HG03025 (cell line): Measurements from ENCODE around the gene LAMC2.
"Not testable (repeated sequence)": the region's sequence is repeated elsewhere in the genome, so short reads cannot be mapped to it uniquely, and the experiment has no call there.

Experiments used
- ATAC-seq: cut with Tn5 transposase; IDR thresholded peaks from one replicate; pipeline ENCODE4 v1.9.1; 2021; ENCODE audit warnings: mild to moderate bottlenecking, moderate library complexity; ENCODE audit not compliant: unreplicated experiment, low FRiP score

The LAMC2 gene

GRCh38 chr1:183235503-183235902 is 49.4 kb downstream of the LAMC2 start:
- no peak for ATAC-seq

GRCh38 chr1:183236158-183236725 is 50.2 kb downstream of the LAMC2 start:
- ATAC-seq: no peak

GRCh38 chr1:183237046-183237445 is 51.0 kb downstream of the LAMC2 start:
- no peak for ATAC-seq

DNA sequence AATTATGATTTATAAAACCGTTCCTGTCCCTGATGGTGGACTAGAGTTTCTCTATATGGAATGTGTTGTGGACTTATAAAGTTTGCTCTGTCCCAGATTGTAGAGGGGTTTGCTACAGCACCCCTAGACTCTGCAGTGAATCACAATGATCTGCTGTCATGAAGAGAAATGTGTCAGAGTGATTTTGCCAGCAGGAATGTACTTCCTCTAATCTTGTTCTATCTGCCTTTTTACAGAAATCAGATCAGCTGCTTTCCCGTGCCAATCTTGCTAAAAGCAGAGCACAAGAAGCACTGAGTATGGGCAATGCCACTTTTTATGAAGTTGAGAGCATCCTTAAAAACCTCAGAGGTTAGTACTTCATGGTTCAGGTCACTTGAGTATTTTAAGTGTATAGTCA is 52.0 kb downstream of the LAMC2 start:
- no peak for ATAC-seq

DNA sequence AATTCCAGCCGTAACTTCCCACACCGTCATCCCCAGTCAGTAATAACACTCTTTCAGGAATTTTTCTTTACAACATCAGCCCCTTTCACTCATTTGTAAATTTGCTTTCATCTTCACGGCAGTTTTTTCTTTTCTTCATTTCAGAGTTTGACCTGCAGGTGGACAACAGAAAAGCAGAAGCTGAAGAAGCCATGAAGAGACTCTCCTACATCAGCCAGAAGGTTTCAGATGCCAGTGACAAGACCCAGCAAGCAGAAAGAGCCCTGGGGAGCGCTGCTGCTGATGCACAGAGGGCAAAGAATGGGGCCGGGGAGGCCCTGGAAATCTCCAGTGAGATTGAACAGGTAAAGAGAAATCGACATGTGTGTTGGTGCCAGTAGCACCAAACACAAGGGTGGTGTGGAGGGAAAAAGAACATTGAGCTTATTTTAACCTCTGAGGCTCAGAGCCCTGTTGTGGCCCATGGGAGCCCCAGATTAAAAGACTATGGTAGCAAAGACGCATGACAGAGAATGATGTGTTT is 53.2 kb downstream of the LAMC2 start:
- no peak for ATAC-seq

- ATAC-seq: no peak
Observed at GRCh38 chr1:183239793-183240525, 53.9 kb downstream of the LAMC2 start.

DNA sequence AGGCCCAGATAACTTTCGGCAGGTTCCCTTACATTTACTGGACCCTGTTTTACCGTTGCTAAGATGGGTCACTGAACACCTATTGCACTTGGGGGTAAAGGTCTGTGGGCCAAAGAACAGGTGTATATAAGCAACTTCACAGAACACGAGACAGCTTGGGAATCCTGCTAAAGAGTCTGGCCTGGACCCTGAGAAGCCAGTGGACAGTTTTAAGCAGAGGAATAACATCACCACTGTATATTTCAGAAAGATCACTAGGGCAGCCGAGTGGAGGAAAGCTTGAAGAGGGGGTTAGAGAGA is 54.4 kb downstream of the LAMC2 start:
- no peak for ATAC-seq

DNA sequence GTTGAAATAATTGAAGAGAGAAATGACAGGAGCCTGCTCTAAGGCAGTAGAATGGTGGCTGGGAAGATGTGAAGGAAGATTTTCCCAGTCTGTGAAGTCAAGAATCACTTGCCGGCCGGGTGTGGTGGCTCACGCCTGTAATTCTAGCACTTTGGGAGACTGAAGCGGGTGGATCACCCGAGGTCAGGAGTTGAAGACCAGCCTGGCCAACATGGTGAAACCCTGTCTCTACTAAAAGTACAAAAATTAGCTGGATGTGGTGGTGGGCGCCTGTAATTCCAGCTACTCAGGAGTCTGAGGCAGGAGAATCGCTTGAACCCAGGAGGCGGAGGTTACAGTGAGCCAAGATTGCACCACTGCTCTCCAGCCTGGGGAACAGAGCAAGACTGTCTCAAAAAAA is 54.8 kb downstream of the LAMC2 start:
- not testable (repeated sequence) for ATAC-seq

DNA sequence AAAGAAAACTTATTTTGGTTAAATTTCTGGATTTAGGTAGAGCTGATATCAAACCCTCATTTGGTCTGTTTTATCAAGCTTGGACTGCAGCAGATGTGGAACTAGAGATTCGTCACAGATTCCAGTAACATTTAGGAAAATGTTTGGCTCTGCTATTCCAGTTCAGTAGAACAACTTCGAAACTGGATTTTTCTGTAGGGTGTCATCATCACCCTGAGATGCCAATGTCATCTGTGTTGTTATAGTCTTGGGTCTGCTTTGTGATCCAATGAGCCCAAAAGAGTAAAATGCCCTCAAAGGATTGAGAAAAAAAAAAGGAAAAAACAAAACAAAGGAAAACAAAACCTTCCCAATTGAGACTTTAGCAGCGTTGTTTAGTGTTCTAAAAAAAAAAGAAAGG is 55.4 kb downstream of the LAMC2 start:
- ATAC-seq: no peak

DNA sequence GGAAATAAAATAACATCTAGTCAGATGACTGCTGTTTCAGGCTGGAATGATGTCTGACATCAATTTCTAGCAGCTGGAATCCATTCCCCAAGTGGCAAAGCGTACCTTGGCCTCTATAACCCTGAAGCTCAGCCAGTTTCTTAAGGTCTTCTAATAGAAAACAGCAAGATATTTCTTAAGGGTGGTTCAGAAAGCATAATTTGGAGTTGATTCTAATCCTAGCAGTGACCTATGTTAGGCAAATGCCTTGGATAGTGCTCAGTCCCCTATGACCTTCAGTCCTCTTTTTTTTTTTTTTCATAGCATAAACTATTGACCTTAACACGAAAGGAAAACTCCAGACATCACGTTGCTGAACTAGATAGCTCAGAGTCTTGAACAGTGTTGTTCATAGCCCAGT is 56.5 kb downstream of the LAMC2 start:
- ATAC-seq: no peak

GRCh38 chr1:183243161-183244050 is 57.3 kb downstream of the LAMC2 start:
- no peak for ATAC-seq

DNA sequence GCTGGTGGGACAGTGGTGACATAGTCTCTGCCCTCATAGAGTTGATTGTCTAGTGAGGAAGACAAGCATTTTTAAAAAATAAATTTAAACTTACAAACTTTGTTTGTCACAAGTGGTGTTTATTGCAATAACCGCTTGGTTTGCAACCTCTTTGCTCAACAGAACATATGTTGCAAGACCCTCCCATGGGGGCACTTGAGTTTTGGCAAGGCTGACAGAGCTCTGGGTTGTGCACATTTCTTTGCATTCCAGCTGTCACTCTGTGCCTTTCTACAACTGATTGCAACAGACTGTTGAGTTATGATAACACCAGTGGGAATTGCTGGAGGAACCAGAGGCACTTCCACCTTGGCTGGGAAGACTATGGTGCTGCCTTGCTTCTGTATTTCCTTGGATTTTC is 58.4 kb downstream of the LAMC2 start:
- ATAC-seq: no peak

GRCh38 chr1:183245357-183245756 is 59.3 kb downstream of the LAMC2 start:
- ATAC-seq: no peak

DNA sequence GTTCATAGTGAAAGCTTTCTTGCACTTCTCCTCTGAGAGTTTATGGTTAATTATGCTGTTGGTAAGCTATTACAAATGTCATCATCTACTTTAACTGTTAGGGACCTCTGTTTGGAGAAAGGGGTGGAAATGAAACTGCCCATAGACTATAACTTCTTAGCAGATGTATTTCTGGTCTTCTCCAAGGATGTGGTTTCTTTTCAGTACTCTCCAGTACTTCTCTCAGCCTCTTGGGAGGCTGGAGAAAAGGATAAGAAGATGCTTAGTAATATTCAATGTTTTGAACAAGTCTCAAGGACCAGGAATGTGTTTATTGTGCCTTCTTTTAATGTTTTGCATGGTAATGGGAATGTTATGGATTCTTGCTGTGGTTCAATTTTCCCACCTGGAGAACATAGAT is 60.4 kb downstream of the LAMC2 start:
- no peak for ATAC-seq

DNA sequence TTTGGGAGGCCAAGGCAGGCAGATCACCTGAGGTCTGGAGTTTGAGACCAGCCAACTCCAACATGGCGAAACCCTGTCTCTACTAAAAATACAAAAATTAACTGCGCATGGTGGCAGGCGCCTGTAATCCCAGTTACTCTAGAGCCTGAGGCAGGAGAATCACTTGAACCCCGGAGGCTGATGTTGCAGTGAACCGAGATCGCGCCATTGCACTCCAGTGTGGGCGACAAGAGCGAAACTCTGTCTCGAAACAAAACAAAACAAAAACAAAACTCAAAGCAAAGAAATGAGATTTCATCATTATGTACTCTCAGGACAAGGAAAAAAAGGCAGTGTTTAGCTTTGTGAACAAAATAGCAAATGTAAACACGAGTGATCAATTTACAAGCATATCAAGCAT is 61.0 kb downstream of the LAMC2 start:
- no peak for ATAC-seq

GRCh38 chr1:183247484-183247883 is 61.4 kb downstream of the LAMC2 start:
- no peak for ATAC-seq

- ATAC-seq: no peak
Observed at GRCh38 chr1:183247931-183248330, 61.9 kb downstream of the LAMC2 start.

DNA sequence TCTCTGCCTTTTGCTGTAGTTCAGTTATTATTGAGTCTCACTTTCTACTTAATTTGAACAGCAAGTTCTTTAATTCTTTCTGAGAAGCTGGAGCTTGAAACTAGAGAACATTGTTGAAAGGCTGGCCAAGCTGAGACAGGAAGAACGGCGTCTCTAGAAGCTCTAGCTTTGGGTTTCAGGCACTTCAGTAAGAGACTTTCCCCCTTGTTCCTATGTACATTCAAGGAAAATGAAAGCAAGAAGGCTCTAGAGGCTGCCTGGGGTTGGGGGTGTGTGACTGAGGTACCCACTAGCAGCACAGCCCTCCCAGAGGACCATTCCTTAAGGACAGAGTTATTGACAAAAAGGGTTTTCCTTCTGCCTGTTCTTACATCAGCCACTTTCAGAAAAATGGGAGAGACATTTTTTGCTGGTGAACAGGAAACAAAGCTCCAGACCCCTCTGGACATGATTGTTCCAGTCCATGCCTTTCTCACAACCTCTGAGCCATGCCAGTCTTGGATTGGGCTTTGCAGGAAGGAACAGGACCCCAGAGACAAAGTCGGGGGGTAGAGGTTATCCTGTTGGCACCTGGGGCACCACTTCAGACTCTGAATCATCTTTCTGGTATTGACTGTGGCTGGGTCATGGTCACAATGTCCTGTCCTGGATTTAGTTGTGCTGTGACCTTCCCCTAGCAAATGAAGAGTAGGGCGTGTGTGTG is 63.1 kb downstream of the LAMC2 start:
- ATAC-seq: no peak

- ATAC-seq: no peak
Observed at GRCh38 chr1:183249941-183250452, 63.9 kb downstream of the LAMC2 start.

- ATAC-seq: no peak
Observed at GRCh38 chr1:183251101-183251958, 65.3 kb downstream of the LAMC2 start.
